ENCODE results near the gene FAM90A1.
"Not testable (repeated sequence)": the region's sequence is repeated elsewhere in the genome, so short reads cannot be mapped to it uniquely, and the experiment has no call there.

- TF ChIP-seq CTCF (IDR thresholded peaks at IDR 0.05; ENCODE audit: low read depth, low read length, poor library complexity, severe bottlenecking); EZH2phosphoT487 (IDR thresholded peaks at IDR 0.05; ENCODE audit: borderline replicate concordance, low read length): not testable (repeated sequence)
Measured at GRCh38 chr12:8221375-8221774, 6.0 kb downstream of the FAM90A1 start.

All from DOHH2 (cell line).